AG04449 (cell line): ENCODE results near the gene VN1R2.
A peak's percentile ranks its signal among the peaks of the same experiment; 100 is the strongest.
"Not testable (repeated sequence)": the region's sequence is repeated elsewhere in the genome, so short reads cannot be mapped to it uniquely, and the experiment has no call there.

Source experiments
- CTCF ChIA-PET: fragments of 350-600 bp; formaldehyde crosslinking; extraction: SDS; loops from one replicate; lab custom pipeline; 2021; ENCODE audit warnings: antibody characterized with exemption; lab: Yijun Ruan, JAX
- POLR2A ChIA-PET: fragments of 400-600, 350-600 bp; formaldehyde crosslinking; extraction: SDS; loops from one replicate; lab custom pipeline; 2020; ENCODE audit warnings: antibody characterized with exemption, inconsistent platforms; lab: Yijun Ruan, JAX
- DNase-seq: peaks from one replicate; pipeline ENCODE4 v3.0.0-alpha.2; 2010; ENCODE audit warnings: low read depth, low spot score
- H3K4me3 ChIP-seq: 2 replicates; pipeline ENCODE4 v1.5.1; 2011; ENCODE audit warnings: low read depth, mild to moderate bottlenecking, control low read depth, low read length
- CTCF ChIP-seq: IDR thresholded peaks from one replicate; pipeline ENCODE4 v1.5.1; 2011; ENCODE audit warnings: mild to moderate bottlenecking, moderate library complexity, low read length, control low read depth, inconsistent platforms; ENCODE audit not compliant: insufficient read depth; ENCODE audit errors: missing control alignments

VN1R2 gene

GRCh38 chr19:53254411-53255341 is 3.4 kb upstream of the VN1R2 start, which contains the start of gene ZNF677:
ZNF677 (minus strand) TSS chr19:53254873; CDS start chr19:53251550, 3,323 bp downstream.
- ChIA-PET POLR2A (no interaction called here), CTCF (no interaction called here)
- no peak for TF ChIP-seq CTCF
- peak within 1 kb of the TSS; percentile 90 for H3K4me3 ChIP-seq
- peak; percentile 9 for DNase-seq

DNA sequence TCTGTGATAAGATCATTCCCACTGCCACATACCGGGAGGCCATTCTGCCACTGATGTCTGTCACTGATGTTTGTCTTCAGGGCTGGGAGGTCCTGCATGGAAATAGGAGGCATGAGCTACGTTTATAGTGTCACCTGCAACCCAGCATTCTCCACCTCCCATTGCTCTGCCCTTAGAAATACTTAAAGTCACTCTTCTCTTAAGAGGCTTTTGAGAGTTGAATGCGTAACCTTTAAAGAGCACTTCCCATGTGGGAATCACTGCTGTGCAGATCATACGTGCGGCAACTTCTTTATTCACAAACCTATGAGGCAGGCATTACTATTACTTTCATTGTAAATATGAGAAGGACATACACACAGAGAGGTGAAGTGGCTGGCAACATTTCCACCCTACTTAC is 9.5 kb downstream of the VN1R2 start, which contains the start of gene VN1R4:
TSS of gene VN1R4 (minus strand) at position 101 of the 400 bp plus-strand sequence. CDS start at position 43, 58 bp downstream.
- CTCF ChIA-PET, H3K4me3 ChIP-seq, DNase-seq, POLR2A ChIA-PET: not testable (repeated sequence)

DNA sequence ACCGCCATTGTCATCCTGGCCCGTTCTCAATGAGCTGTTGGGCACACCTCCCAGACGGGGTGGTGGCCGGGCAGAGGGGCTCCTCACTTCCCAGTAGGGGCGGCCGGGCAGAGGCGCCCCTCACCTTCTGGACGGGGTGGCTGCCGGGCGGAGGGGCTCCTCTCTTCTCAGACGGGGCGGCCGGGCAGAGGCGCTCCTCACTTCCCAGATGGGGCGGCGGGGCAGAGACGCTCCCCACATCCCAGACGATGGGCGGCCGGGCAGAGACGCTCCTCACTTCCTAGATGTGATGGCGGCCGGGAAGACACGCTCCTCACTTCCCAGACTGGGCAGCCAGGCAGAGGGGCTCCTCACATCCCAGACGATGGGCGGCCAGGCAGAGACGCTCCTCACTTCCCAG is 11.8 kb downstream of the VN1R2 start:
- H3K4me3 ChIP-seq, POLR2A ChIA-PET, CTCF ChIA-PET: not testable (repeated sequence)

GRCh38 chr19:53272044-53272443 is 14.0 kb downstream of the VN1R2 start:
- DNase-seq: no peak
- H3K4me3 ChIP-seq: no peak overlapping the region
- ChIA-PET CTCF (no interaction called here), POLR2A (no interaction called here)
- no peak for TF ChIP-seq CTCF

More for the DNA sequence above, 11.8 kb downstream of the VN1R2 start:
- DNase-seq: not testable (repeated sequence)

DNA sequence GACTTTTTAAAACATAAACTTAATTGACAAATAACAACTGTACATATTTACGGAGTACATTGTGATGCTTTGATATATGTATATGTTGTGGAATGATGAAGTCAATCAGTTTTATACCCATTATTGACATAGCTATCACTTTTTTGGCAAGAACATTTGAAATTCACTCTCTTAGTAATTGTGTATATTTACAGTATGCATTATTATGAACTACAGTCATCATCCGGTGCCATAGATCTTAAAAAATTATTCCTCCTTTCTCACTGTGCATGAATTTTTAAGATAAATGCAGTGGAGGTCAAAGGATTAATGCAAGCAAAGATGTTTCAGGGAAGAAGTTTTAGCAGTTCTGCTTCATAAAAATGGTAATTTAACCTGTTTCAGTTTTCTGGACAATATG is 17.4 kb downstream of the VN1R2 start:
- POLR2A ChIA-PET: no interaction called here
- TF ChIP-seq CTCF: no peak
- no peak overlapping the region for H3K4me3 ChIP-seq
- DNase-seq: no peak
- CTCF ChIA-PET: no interaction called here

GRCh38 chr19:53281947-53282346 is 23.9 kb downstream of the VN1R2 start:
- H3K4me3 ChIP-seq, CTCF ChIA-PET, POLR2A ChIA-PET, DNase-seq: not testable (repeated sequence)

- TF ChIP-seq CTCF: no peak
- DNase-seq: no peak
- H3K4me3 ChIP-seq: no peak overlapping the region
- POLR2A ChIA-PET: no interaction called here
- CTCF ChIA-PET: no interaction called here
These were observed 27.0 kb downstream of the VN1R2 start for GRCh38 chr19:53285087-53285486.
